DOHH2 (cell line): ENCODE measurements around the gene BDP1.
"Not testable (repeated sequence)": the region's sequence is repeated elsewhere in the genome, so short reads cannot be mapped to it uniquely, and the experiment has no call there.

Source experiments
- H3F3A ChIP-seq: fragments of 200-600 bp; sonication (generic), shearing (Covaris generic); 2 replicates; pipeline ENCODE4 v1.6.0; 2016; ENCODE audit warnings: antibody characterized with exemption, mild to moderate bottlenecking; ENCODE audit not compliant: control insufficient read depth, insufficient read depth
- H3K27ac ChIP-seq: fragments of 200-600 bp; sonication (generic); 2 replicates; pipeline ENCODE4 v1.5.1; 2014; ENCODE audit warnings: low read depth, mild to moderate bottlenecking, low read length, moderate library complexity
- H3K27me3 ChIP-seq: fragments of 200-600 bp; sonication (generic); 2 replicates; pipeline ENCODE4 v1.6.1; 2014; ENCODE audit warnings: mild to moderate bottlenecking, low read length, mixed read lengths; ENCODE audit not compliant: control insufficient read depth
- H3K36me3 ChIP-seq: fragments of 200-600 bp; sonication (generic); 2 replicates; pipeline ENCODE4 v1.6.1; 2014; ENCODE audit warnings: mild to moderate bottlenecking, low read length, moderate library complexity, mixed read lengths; ENCODE audit not compliant: control insufficient read depth
- H3K4me1 ChIP-seq: fragments of 200-600 bp; sonication (generic); 2 replicates; pipeline ENCODE4 v1.6.1; 2014; ENCODE audit warnings: mild to moderate bottlenecking, low read length, mixed read lengths; ENCODE audit not compliant: control insufficient read depth
- H3K4me2 ChIP-seq: fragments of 200-600 bp; sonication (generic); 2 replicates; pipeline ENCODE4 v1.6.0; 2014; ENCODE audit warnings: mild to moderate bottlenecking, low read length, moderate library complexity
- H3K4me3 ChIP-seq: fragments of 200-600 bp; sonication (generic); 2 replicates; pipeline ENCODE4 v1.5.1; 2014; ENCODE audit warnings: mild to moderate bottlenecking, low read length, mixed read lengths
- H3K79me2 ChIP-seq: fragments of 200-600 bp; sonication (generic); 2 replicates; pipeline ENCODE4 v1.6.1; 2014; ENCODE audit warnings: mild to moderate bottlenecking, low read length, mixed read lengths; ENCODE audit not compliant: control insufficient read depth
- H3K9me2 ChIP-seq: fragments of 200-600 bp; sonication (generic); replicated peaks from 2 replicates; pipeline ENCODE4 v1.6.1; 2014; ENCODE audit warnings: mild to moderate bottlenecking, low read length, mixed read lengths; ENCODE audit not compliant: control insufficient read depth
- H3K9me3 ChIP-seq: fragments of 200-600 bp; sonication (generic); 2 replicates; pipeline ENCODE4 v1.6.1; 2014; ENCODE audit warnings: antibody characterized with exemption, low read length, mixed read lengths; ENCODE audit not compliant: control insufficient read depth, insufficient read depth
- H4K20me1 ChIP-seq: fragments of 200-600 bp; sonication (generic); 2 replicates; pipeline ENCODE4 v1.6.0; 2014; ENCODE audit warnings: low read depth, mild to moderate bottlenecking, antibody characterized with exemption, low read length, moderate library complexity; ENCODE audit not compliant: control insufficient read depth, insufficient read depth
- CTCF ChIP-seq: fragments of 200-600 bp; sonication (generic); IDR thresholded peaks from one replicate; pipeline ENCODE4 v1.5.1; 2014; ENCODE audit warnings: antibody characterized with exemption, mild to moderate bottlenecking, low read depth, low read length; ENCODE audit not compliant: poor library complexity, severe bottlenecking
- EZH2phosphoT487 ChIP-seq: fragments of 200-600 bp; sonication (generic); IDR thresholded peaks from 2 replicates; pipeline ENCODE4 v1.6.1; 2017; ENCODE audit warnings: borderline replicate concordance, mild to moderate bottlenecking, antibody characterized with exemption, low read length, moderate library complexity, mixed read lengths

Gene BDP1

GRCh38 chr5:71503536-71503935 lies 48.1 kb downstream of the BDP1 start:
- Histone ChIP-seq H3F3A (no peaks in the 10 kb centered on the region), H4K20me1 (no peaks in the 10 kb centered on the region), H3K27ac (no peak overlapping the region), H3K4me3 (no peak overlapping the region), H3K4me1 (no peaks in the 10 kb centered on the region), H3K9me3 (no peaks in the 10 kb centered on the region), H3K79me2 (no peaks in the 10 kb centered on the region), H3K4me2 (no peak overlapping the region), H3K27me3 (no peaks in the 10 kb centered on the region), H3K9me2 (no peaks in the 10 kb centered on the region), H3K36me3 (peaks cover 86% of the 10 kb centered on the region)
- TF ChIP-seq CTCF: no peak
- TF ChIP-seq EZH2phosphoT487: no peak

GRCh38 chr5:71522151-71522550 lies 66.7 kb downstream of the BDP1 start:
- H3K27ac ChIP-seq: no peak overlapping the region

GRCh38 chr5:71525611-71526010 lies 70.2 kb downstream of the BDP1 start:
- not testable (repeated sequence) for H3K79me2 ChIP-seq, H3F3A ChIP-seq, H3K27me3 ChIP-seq, H3K4me3 ChIP-seq, H3K4me2 ChIP-seq, H3K9me3 ChIP-seq, H3K4me1 ChIP-seq, H3K9me2 ChIP-seq, H4K20me1 ChIP-seq, H3K27ac ChIP-seq
- H3K36me3 ChIP-seq: peaks cover 49% of the 10 kb centered on the region

More at GRCh38 chr5:71522151-71522550, 66.7 kb downstream of the BDP1 start:
- no peaks in the 10 kb centered on the region for H3F3A ChIP-seq
- no peak for TF ChIP-seq CTCF
- no peak for TF ChIP-seq EZH2phosphoT487
- peaks cover 60% of the 10 kb centered on the region for H3K36me3 ChIP-seq
- no peaks in the 10 kb centered on the region for H3K27me3 ChIP-seq
- no peaks in the 10 kb centered on the region for H3K4me1 ChIP-seq
- H3K4me3 ChIP-seq: no peak overlapping the region
- H3K9me3 ChIP-seq: no peaks in the 10 kb centered on the region
- H3K9me2 ChIP-seq: no peaks in the 10 kb centered on the region
- H3K4me2 ChIP-seq: no peak overlapping the region
- no peaks in the 10 kb centered on the region for H3K79me2 ChIP-seq
- no peaks in the 10 kb centered on the region for H4K20me1 ChIP-seq

- Histone ChIP-seq H3K9me3 (no peaks in the 10 kb centered on the region), H3K4me3 (no peak overlapping the region), H3K4me1 (no peaks in the 10 kb centered on the region), H3K79me2 (no peaks in the 10 kb centered on the region), H4K20me1 (no peaks in the 10 kb centered on the region), H3K36me3 (peaks cover 44% of the 10 kb centered on the region), H3F3A (no peaks in the 10 kb centered on the region), H3K27me3 (no peaks in the 10 kb centered on the region), H3K4me2 (no peak overlapping the region), H3K9me2 (no peaks in the 10 kb centered on the region), H3K27ac (no peak overlapping the region)
- no peak for TF ChIP-seq EZH2phosphoT487
- TF ChIP-seq CTCF: no peak
Measured at GRCh38 chr5:71528206-71528605, 72.8 kb downstream of the BDP1 start.
